Adrenal gland (tissue), 5 donors: Measurements from ENCODE around the gene ATOH7.
"Not testable (repeated sequence)": the region's sequence is repeated elsewhere in the genome, so short reads cannot be mapped to it uniquely, and the experiment has no call there.

Experiments used
- POLR2A ChIP-seq, 2 donors: fragments of 450-650 bp; IDR thresholded peaks; one replicate each; pipeline ENCODE4 v1.6.1; 2017; ENCODE audit warnings: antibody characterized with exemption in 2 of 2, mild to moderate bottlenecking in 2 of 2, moderate library complexity in 1 of 2
- TF ChIP-seq, protein P1 (sequence below), 6 experiments: fragments of 450-650 bp in 4 of 6; fragments of 200-600 bp in 2 of 6; sonication (generic) in 1 of 6; IDR thresholded peaks; 1 replicate in 5 of 6; 2 replicates in 1 of 6; pipeline versions ENCODE4 v1.5.1 to v1.8.0; 2016 to 2021; ENCODE audit warnings: antibody characterized with exemption in 6 of 6, mild to moderate bottlenecking in 2 of 6, moderate library complexity in 1 of 6
- donor health status: DM: no; HTN: no; CAD: no.

DNA sequence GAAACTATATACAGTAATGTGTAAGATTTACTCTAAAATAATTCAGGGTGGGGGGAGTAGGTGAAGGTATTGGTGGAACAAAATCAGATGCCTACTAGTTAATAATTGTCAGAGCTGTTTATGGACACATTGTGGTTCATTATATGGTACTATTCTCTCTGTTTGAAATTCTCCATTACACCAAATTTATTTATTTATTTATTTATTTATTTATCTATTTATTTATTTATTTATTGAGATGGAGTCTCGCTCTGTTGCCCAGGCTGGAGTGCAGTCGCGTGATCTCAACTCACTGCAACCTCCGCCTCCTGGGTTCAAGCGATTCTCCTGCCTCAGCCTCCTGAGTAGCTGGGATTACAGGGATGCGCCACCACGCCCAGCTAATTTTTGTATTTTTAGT, 14.5 kb upstream of the ATOH7 start:
- not testable (repeated sequence) for TF ChIP-seq POLR2A (IDR thresholded peaks at IDR 0.05)
- TF ChIP-seq, protein P1, sequence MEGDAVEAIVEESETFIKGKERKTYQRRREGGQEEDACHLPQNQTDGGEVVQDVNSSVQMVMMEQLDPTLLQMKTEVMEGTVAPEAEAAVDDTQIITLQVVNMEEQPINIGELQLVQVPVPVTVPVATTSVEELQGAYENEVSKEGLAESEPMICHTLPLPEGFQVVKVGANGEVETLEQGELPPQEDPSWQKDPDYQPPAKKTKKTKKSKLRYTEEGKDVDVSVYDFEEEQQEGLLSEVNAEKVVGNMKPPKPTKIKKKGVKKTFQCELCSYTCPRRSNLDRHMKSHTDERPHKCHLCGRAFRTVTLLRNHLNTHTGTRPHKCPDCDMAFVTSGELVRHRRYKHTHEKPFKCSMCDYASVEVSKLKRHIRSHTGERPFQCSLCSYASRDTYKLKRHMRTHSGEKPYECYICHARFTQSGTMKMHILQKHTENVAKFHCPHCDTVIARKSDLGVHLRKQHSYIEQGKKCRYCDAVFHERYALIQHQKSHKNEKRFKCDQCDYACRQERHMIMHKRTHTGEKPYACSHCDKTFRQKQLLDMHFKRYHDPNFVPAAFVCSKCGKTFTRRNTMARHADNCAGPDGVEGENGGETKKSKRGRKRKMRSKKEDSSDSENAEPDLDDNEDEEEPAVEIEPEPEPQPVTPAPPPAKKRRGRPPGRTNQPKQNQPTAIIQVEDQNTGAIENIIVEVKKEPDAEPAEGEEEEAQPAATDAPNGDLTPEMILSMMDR (IDR thresholded peaks at IDR 0.05), result not testable (repeated sequence)
